Natural killer cell treated with Interleukin-12 subunit alpha and Interleukin-12 subunit beta and Interleukin-15 and Interleukin-18, amount 100 ng/mL, for 72 hours (primary cell): ENCODE measurements around the gene PRSS37. TPM values are rescaled to one million over a fixed set of nuclear protein-coding genes. Genes with fewer than 3 reads are reported as not detected.
"Not testable (repeated sequence)": the region's sequence is repeated elsewhere in the genome, so short reads cannot be mapped to it uniquely, and the experiment has no call there.

ENCODE experiments used
- ATAC-seq, 2 donors: fragments of 150-1000 bp; cut with Tn5 transposase in 1 of 2; sonication (Bioruptor Pico), chemical (Tn5 transposase) in 1 of 2; 2 replicates each; pipeline ENCODE4 v1.10.0; 2021
- DNase-seq: peaks from one replicate; pipeline ENCODE4 v3.0.0; 2022; ENCODE audit warnings: low spot score
- H3K27ac Mint-ChIP-seq, 2 donors: 1 replicate in 1 of 2; 2 replicates in 1 of 2; pipeline ENCODE4 v1.8.0; 2022; ENCODE audit warnings: mixed read lengths in 2 of 2, mild to moderate bottlenecking in 1 of 2, moderate library complexity in 1 of 2
- H3K27me3 Mint-ChIP-seq, 2 donors: 1 replicate in 1 of 2; 2 replicates in 1 of 2; pipeline ENCODE4 v1.8.0; 2022; ENCODE audit warnings: mixed read lengths in 2 of 2
- H3K36me3 Mint-ChIP-seq: one replicate; pipeline ENCODE4 v1.8.0; 2022; ENCODE audit warnings: mixed read lengths
- H3K4me1 Mint-ChIP-seq, 2 donors: 1 replicate in 1 of 2; 2 replicates in 1 of 2; pipeline ENCODE4 v1.8.0; 2022; ENCODE audit warnings: low read depth in 2 of 2, mixed read lengths in 2 of 2, mild to moderate bottlenecking in 1 of 2
- H3K4me3 Mint-ChIP-seq: one replicate; pipeline ENCODE4 v1.8.0; 2022; ENCODE audit warnings: mixed read lengths
- H3K9me3 Mint-ChIP-seq: 2 replicates; pipeline ENCODE4 v1.8.0; 2022; ENCODE audit warnings: mixed read lengths
- total RNA-seq, 2 donors: library from RNA; stranded (reverse); gene quantifications; one replicate each; pipeline ENCODE4 v1.2.3, GENCODE V29; 2022

The PRSS37 gene
- total RNA-seq, 2 donors from 2014 or later, result not detected

- Mint-ChIP-seq H3K36me3 (no peaks in the 10 kb centered on the region), H3K27me3 (peaks cover 0 to 2% of the 10 kb centered on the region in 2 donors), H3K4me1 (no peaks in the 10 kb centered on the region), H3K27ac (no peak overlapping the region), H3K9me3 (no peaks in the 10 kb centered on the region), H3K4me3 (no peak overlapping the region)
- ATAC-seq (no peak), DNase-seq (no peak)
Measured at GRCh38 chr7:141842904-141843303, 1.6 kb upstream of the PRSS37 start.

DNA sequence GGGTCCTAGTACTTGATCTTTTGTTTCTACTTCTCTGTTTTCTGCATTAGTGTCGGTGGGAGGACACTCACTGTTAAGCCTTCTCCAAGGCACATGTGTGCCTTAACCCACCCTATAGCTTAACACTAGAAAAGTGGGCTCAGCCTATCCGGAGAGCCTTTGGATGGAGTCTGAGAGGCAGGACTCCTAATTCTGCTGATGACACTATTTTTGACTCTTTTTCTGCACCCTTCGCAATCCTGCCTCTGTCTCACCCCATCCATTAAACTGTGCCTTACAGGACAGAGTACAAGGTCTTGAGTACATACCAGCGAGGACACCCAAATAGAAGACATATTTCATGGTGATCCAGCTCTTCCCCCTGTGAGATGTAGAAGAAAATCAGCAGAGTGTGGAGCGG is 577 bp downstream of the PRSS37 start:
- H3K36me3 Mint-ChIP-seq, result no peaks in the 10 kb centered on the region
- H3K9me3 Mint-ChIP-seq, result no peaks in the 10 kb centered on the region
- ATAC-seq (peak in 1 of 2 donors; percentile 15), DNase-seq (no peak)
- peaks cover 0 to 2% of the 10 kb centered on the region in 2 donors for H3K27me3 Mint-ChIP-seq
- H3K27ac Mint-ChIP-seq, result no peak overlapping the region
- no peaks in the 10 kb centered on the region for H3K4me1 Mint-ChIP-seq
- H3K4me3 Mint-ChIP-seq, result no peak overlapping the region

DNA sequence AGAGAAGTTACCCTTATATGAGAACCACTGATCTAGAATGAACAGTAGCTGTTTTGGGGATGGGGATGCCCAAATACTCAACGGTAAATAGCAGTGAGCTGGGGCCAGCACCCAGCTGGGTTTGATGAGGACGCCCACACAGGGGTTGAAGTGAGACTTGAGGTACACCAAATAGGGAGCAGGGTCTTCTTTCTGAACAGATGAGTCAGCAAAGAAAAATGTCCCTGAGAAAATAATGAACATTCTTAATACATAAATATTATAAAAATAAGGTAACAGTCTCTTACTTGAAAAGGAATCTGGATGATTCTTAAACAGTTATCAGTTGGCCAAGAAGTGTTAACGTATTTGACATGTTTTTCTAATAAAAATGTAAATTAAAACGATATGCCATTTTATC is 2.0 kb downstream of the PRSS37 start:
- H3K27me3 Mint-ChIP-seq, result peaks cover 0 to 2% of the 10 kb centered on the region in 2 donors
- no peaks in the 10 kb centered on the region for H3K4me1 Mint-ChIP-seq
- no peaks in the 10 kb centered on the region for H3K9me3 Mint-ChIP-seq
- no peak for DNase-seq
- no peak overlapping the region for H3K27ac Mint-ChIP-seq
- no peaks in the 10 kb centered on the region for H3K36me3 Mint-ChIP-seq
- no peak for ATAC-seq
- H3K4me3 Mint-ChIP-seq, result no peak overlapping the region

DNA sequence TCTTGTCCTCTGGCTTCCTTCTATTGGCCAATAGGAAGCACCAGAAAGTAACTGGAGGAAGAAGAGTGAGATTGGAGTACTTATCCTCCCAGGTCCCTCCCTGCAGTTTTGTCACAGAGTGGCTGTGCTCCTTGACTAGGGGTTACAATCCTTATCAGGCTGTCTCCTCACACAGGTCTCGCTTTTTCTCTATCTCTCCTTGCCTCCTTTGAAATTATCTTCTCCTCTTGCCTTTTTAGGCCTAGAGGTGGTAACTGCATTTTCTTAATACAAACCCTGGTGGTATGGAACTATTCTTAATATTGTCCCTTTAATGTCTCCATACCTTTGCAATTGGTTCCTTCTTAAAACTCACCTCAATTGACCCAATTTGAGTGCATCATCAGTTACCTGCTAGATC is 2.7 kb downstream of the PRSS37 start:
- no peaks in the 10 kb centered on the region for H3K4me1 Mint-ChIP-seq
- H3K27me3 Mint-ChIP-seq, result peaks cover 0 to 2% of the 10 kb centered on the region in 2 donors
- H3K27ac Mint-ChIP-seq, result no peak overlapping the region
- DNase-seq, result no peak
- H3K36me3 Mint-ChIP-seq, result no peaks in the 10 kb centered on the region
- ATAC-seq, result no peak
- H3K4me3 Mint-ChIP-seq, result no peak overlapping the region
- no peaks in the 10 kb centered on the region for H3K9me3 Mint-ChIP-seq

GRCh38 chr7:141837683-141838082 is 3.6 kb downstream of the PRSS37 start:
- Mint-ChIP-seq H3K4me1 (no peaks in the 10 kb centered on the region), H3K27me3 (peaks cover 0 to 7% of the 10 kb centered on the region in 2 donors), H3K27ac (no peak overlapping the region), H3K36me3 (no peaks in the 10 kb centered on the region), H3K4me3 (no peak overlapping the region), H3K9me3 (peaks cover 2% of the 10 kb centered on the region)
- DNase-seq (no peak), ATAC-seq (no peak)

- not testable (repeated sequence) for DNase-seq, H3K27me3 Mint-ChIP-seq, ATAC-seq, H3K4me3 Mint-ChIP-seq, H3K27ac Mint-ChIP-seq, H3K4me1 Mint-ChIP-seq
- Mint-ChIP-seq H3K9me3 (peaks cover 11% of the 10 kb centered on the region), H3K36me3 (peaks cover 51% of the 10 kb centered on the region)
Measured at GRCh38 chr7:141822432-141822831, 18.9 kb downstream of the PRSS37 start.

DNA sequence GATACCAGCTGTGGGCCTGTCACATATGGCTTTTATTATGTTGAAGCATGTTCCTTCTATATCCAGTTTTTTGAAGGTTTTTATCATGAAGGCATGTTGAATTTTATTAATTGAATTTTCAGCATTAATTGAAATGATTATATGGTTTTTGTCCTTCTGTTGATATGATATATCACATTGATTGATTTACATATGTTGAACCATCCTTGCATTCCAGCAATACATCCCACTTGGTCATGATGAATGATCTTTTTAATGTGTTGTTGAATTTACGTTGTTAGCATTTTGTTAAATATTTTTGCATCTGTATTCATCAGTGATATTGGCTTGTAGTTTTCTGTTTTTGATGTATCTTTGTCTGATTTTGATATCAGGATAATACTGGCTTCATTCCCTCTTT is 21.2 kb downstream of the PRSS37 start:
- H3K4me1 Mint-ChIP-seq, result no peaks in the 10 kb centered on the region
- H3K27me3 Mint-ChIP-seq, result peaks cover 0 to under 1% of the 10 kb centered on the region in 2 donors
- no peak overlapping the region for H3K27ac Mint-ChIP-seq
- peaks cover 14% of the 10 kb centered on the region for H3K9me3 Mint-ChIP-seq
- H3K4me3 Mint-ChIP-seq, result no peak overlapping the region
- no peak for DNase-seq
- ATAC-seq, result no peak
- peaks cover 51% of the 10 kb centered on the region for H3K36me3 Mint-ChIP-seq

DNA sequence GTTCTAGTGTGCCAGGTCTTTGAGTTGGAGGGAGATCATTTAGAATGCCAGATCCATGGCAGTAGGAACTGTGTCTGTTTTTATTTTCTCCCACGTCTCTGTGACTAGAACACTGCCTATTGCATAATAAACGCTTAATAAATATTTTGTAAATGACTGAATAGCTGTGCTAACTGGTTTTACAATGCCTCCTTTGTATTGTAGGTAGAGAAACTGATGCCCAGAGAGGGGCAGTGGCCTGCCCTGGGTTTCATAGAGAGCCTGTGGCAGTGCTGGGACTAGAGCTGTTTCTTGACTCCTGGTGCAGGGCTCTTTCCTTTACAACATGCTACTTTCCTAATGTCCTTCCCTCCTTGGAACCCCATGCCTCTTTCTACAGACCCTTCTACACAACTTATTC is 48.8 kb downstream of the PRSS37 start:
- no peak for DNase-seq
- Mint-ChIP-seq H3K4me1 (no peaks in the 10 kb centered on the region), H3K4me3 (no peak overlapping the region), H3K9me3 (no peaks in the 10 kb centered on the region), H3K27ac (no peak overlapping the region), H3K36me3 (no peaks in the 10 kb centered on the region), H3K27me3 (no peaks in the 10 kb centered on the region)
- no peak for ATAC-seq

DNA sequence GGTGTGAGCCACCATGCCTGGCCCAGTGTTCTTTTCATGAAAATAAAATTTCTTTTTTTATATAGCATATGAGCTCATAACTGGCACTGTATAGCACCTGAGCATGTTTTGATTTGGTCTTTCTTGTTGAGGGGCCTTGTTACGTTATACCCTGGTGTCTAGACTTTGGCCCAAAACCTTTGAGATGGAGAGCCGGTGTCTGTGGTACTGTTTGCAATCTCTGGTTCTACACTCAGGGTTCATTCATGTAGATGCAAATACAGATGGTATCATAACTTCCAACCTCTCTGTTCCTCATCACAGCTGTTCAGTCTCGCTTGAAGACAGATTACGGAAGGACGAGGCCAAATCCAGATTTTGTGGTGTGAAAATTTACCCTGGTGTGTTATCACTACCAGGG is 51.4 kb downstream of the PRSS37 start, which contains the start of gene TAS2R5:
TAS2R5 (plus strand) TSS at position 301 of the 400 bp plus-strand sequence. CDS start 145 bp downstream, outside the sequence.
- no peak within 1 kb of the TSS for H3K27ac Mint-ChIP-seq
- no peaks in the 10 kb centered on the region for H3K9me3 Mint-ChIP-seq
- DNase-seq, result no peak
- no peaks in the 10 kb centered on the region for H3K36me3 Mint-ChIP-seq
- no peak within 1 kb of the TSS for H3K4me3 Mint-ChIP-seq
- no peaks in the 10 kb centered on the region for H3K27me3 Mint-ChIP-seq
- H3K4me1 Mint-ChIP-seq, result peaks cover 3 to 5% of the 10 kb centered on the region in 2 donors
- no peak for ATAC-seq

GRCh38 chr7:141788296-141788695 is 53.0 kb downstream of the PRSS37 start:
- H3K27me3 Mint-ChIP-seq, result no peaks in the 10 kb centered on the region
- no peak overlapping the region for H3K4me3 Mint-ChIP-seq
- ATAC-seq (no peak), DNase-seq (no peak)
- no peaks in the 10 kb centered on the region for H3K36me3 Mint-ChIP-seq
- peaks cover 3 to 5% of the 10 kb centered on the region in 2 donors for H3K4me1 Mint-ChIP-seq
- H3K27ac Mint-ChIP-seq, result no peak overlapping the region
- no peaks in the 10 kb centered on the region for H3K9me3 Mint-ChIP-seq

Other genes with a start within 250 kb of the PRSS37 start
- 10 to 100 TPM; 24.7 to 40.0 TPM for gene DENND11, start 139.3 kb downstream of the PRSS37 start, total RNA-seq
- gene WEE2, start 133.1 kb downstream of the PRSS37 start, total RNA-seq, result under 1 TPM in 1 of 2 donors, not detected in 1; 0.17 TPM
- 100 to 1,000 TPM; 163 to 208 TPM for gene SSBP1, start 103.1 kb downstream of the PRSS37 start, total RNA-seq
- 1 to 10 TPM in 1 of 2 donors, under 1 TPM in 1; 0.78 to 3.3 TPM for gene TAS2R3, start 77.4 kb downstream of the PRSS37 start, total RNA-seq
- gene TAS2R4, start 64.8 kb downstream of the PRSS37 start, total RNA-seq, result 1 to 10 TPM in 1 of 2 donors, under 1 TPM in 1; 0.69 to 1.8 TPM
- gene TAS2R5, start 51.3 kb downstream of the PRSS37 start, total RNA-seq, result 1 to 10 TPM in 1 of 2 donors, under 1 TPM in 1; 0.83 to 3.0 TPM
- not detected for gene OR9A4, start 74.9 kb upstream of the PRSS37 start, total RNA-seq
- not detected for gene CLEC5A, start 105.5 kb upstream of the PRSS37 start, total RNA-seq
- not detected for gene TAS2R38, start 132.3 kb upstream of the PRSS37 start, total RNA-seq
- gene MGAM, start 154.4 kb upstream of the PRSS37 start, total RNA-seq, result under 1 TPM in 1 of 2 donors, not detected in 1; 0.33 TPM